PC-9 (cell line): Measurements from ENCODE around the gene DOK3. TPM values are rescaled to one million over a fixed set of nuclear protein-coding genes. Genes with fewer than 3 reads are reported as not detected.
A peak's percentile ranks its signal among the peaks of the same experiment; 100 is the strongest.

Source experiments
- BruUV-seq: library from RNA; stranded (reverse); fragments of 400-500 nt; replicated peaks from 2 replicates; lab custom pipeline; 2021; lab: Mats Ljungman, UMichigan
- CTCF ChIA-PET: fragments of 300-600 bp; sonication (Branson Sonifier 250); formaldehyde crosslinking; loops from one replicate; lab custom pipeline; 2022; ENCODE audit warnings: antibody characterized with exemption; lab: Charles Lee
- POLR2A ChIA-PET: fragments of 300-600 bp; sonication (Branson Sonifier 250); formaldehyde crosslinking; loops from one replicate; lab custom pipeline; 2022; ENCODE audit warnings: antibody characterized with exemption; ENCODE audit not compliant: unreplicated experiment; lab: Charles Lee
- DNase-seq, 2 experiments: peaks; one replicate each; pipeline versions ENCODE4 v3.0.0 to v3.0.0-alpha.2; 2015 to 2022; ENCODE audit warnings: mixed read lengths in 1 of 2
- H2AFZ ChIP-seq: fragments of 200-600 bp; sonication (generic); 2 replicates; pipeline ENCODE4 v1.8.1; 2017; ENCODE audit warnings: antibody characterized with exemption
- H3F3A ChIP-seq: fragments of 200-600 bp; sonication (generic); 2 replicates; pipeline ENCODE4 v1.8.1; 2017; ENCODE audit warnings: antibody characterized with exemption, mild to moderate bottlenecking, low read depth; ENCODE audit not compliant: insufficient read depth
- H3K27ac ChIP-seq: fragments of 200-600 bp; sonication (generic); 2 replicates; pipeline ENCODE4 v1.6.1; 2016; ENCODE audit warnings: mixed run types
- H3K27me3 ChIP-seq: fragments of 200-600 bp; sonication (generic); 2 replicates; pipeline ENCODE4 v1.6.1; 2016; ENCODE audit warnings: low read depth, mixed run types; ENCODE audit not compliant: insufficient read depth
- H3K36me3 ChIP-seq: fragments of 200-600 bp; sonication (generic); 2 replicates; pipeline ENCODE4 v1.6.1; 2016; ENCODE audit warnings: low read depth, mixed run types
- H3K4me1 ChIP-seq: fragments of 200-600 bp; sonication (generic); replicated peaks from 2 replicates; pipeline ENCODE4 v1.6.1; 2016; ENCODE audit warnings: mixed run types; ENCODE audit not compliant: insufficient read depth
- H3K4me2 ChIP-seq: fragments of 200-600 bp; sonication (generic); 2 replicates; pipeline ENCODE4 v1.6.1; 2017; ENCODE audit warnings: mixed run types
- H3K4me3 ChIP-seq: fragments of 200-600 bp; sonication (generic); 2 replicates; pipeline ENCODE4 v1.6.1; 2016; ENCODE audit warnings: mixed run types
- H3K79me2 ChIP-seq: fragments of 200-600 bp; sonication (generic); 2 replicates; pipeline ENCODE4 v1.6.1; 2017; ENCODE audit warnings: low read depth, mixed run types
- H3K9me2 ChIP-seq: fragments of 200-600 bp; sonication (generic); 2 replicates; pipeline ENCODE4 v1.8.1; 2017; ENCODE audit warnings: mild to moderate bottlenecking; ENCODE audit not compliant: insufficient read depth
- H3K9me3 ChIP-seq: fragments of 200-600 bp; sonication (generic); 2 replicates; pipeline ENCODE4 v1.8.1; 2016; ENCODE audit warnings: low read depth; ENCODE audit not compliant: insufficient read depth
- H4K20me1 ChIP-seq: fragments of 200-600 bp; sonication (generic); 2 replicates; pipeline ENCODE4 v1.8.1; 2017; ENCODE audit not compliant: insufficient read depth
- EZH2 ChIP-seq: fragments of 200-600 bp; sonication (generic); IDR thresholded peaks from 2 replicates; pipeline ENCODE4 v1.8.0; 2017; ENCODE audit warnings: antibody characterized with exemption, low read depth
- intact Hi-C: fragments of 100-400 bp; cut with micrococcal nuclease; formaldehyde crosslinking; loops from one replicate; pipeline ENCODE4 v1.10.0; 2022; ENCODE audit not compliant: unreplicated experiment
- total RNA-seq: library from RNA; stranded (reverse); gene quantifications from 2 replicates; pipeline ENCODE4 v1.2.3, GENCODE V29; 2021
- TF ChIP-seq, protein P1 (sequence below): fragments of 200-600 bp; sonication (generic); conservative IDR thresholded peaks from 2 replicates; pipeline ENCODE4 v1.6.1; 2017; ENCODE audit warnings: mixed run types, antibody characterized with exemption, mild to moderate bottlenecking, moderate library complexity

Gene DOK3
- total RNA-seq, 1 experiment from 2014 or later, result 12.2 TPM

DNA sequence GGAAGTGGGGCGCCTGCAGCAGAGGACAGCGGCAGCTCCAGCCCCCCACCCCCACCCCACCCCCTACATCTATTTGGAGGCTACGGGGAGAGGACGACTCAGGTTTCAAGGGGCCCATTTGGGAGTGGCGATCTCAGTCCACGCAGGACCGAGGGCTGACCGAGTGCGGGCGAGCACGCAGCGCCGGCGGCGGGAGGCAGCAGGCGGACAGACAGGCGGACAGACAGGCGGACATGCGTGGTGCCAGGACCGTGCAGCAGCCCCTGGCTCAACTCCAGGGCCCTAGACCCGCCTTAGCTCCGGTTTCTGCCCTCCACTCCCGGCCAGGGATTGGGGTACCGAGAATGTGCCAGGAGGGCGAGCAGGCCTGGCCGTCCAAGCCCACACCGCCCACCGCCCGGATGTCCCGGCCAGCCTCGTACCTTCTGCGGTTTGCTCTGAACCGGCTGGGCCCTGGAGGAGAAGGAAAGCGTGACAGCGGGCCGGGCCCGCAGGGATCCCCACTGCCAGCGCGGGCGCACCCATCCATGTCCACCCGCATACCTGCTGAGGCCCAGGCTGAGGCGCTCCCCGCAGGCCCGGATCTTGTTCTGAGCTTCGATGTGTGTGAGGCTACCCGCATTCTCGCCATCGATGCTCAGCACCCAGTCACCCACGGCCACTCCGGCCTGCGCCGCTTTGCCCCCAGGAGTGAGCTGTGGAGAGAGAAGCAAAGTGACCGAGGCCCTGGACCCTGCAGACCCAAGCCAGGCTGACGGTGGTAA is 17.5 kb downstream of the DOK3 start:
- no peak for DNase-seq
- Histone ChIP-seq H3K9me3 (no peaks in the 10 kb centered on the region), H3K36me3 (peaks cover 4% of the 10 kb centered on the region; the same call in 1 of the 2 replicates), H3K27me3 (no peaks in the 10 kb centered on the region), H3K27ac (0 out of 2 replicates have a peak overlapping the region, but pooled peaks have one; percentile 65), H3F3A (peaks cover 35% of the 10 kb centered on the region; the same call in 1 of the 2 replicates), H3K4me1 (peaks cover 35% of the 10 kb centered on the region), H4K20me1 (no peaks in the 10 kb centered on the region), H3K4me3 (no peak overlapping the region), H3K79me2 (peaks cover 36% of the 10 kb centered on the region), H3K4me2 (no peak overlapping the region), H3K9me2 (no peaks in the 10 kb centered on the region), H2AFZ (no peak overlapping the region)
- no TSS peak for BruUV-seq
- CTCF ChIA-PET, result no interaction called here
- no peak for TF ChIP-seq EZH2
- TF ChIP-seq, protein P1, sequence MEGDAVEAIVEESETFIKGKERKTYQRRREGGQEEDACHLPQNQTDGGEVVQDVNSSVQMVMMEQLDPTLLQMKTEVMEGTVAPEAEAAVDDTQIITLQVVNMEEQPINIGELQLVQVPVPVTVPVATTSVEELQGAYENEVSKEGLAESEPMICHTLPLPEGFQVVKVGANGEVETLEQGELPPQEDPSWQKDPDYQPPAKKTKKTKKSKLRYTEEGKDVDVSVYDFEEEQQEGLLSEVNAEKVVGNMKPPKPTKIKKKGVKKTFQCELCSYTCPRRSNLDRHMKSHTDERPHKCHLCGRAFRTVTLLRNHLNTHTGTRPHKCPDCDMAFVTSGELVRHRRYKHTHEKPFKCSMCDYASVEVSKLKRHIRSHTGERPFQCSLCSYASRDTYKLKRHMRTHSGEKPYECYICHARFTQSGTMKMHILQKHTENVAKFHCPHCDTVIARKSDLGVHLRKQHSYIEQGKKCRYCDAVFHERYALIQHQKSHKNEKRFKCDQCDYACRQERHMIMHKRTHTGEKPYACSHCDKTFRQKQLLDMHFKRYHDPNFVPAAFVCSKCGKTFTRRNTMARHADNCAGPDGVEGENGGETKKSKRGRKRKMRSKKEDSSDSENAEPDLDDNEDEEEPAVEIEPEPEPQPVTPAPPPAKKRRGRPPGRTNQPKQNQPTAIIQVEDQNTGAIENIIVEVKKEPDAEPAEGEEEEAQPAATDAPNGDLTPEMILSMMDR, result no peak
- POLR2A ChIA-PET, result interaction anchor here (0.6 kb wide), 1 partner anchor 13 kb away, joined by 3 read pairs; no protein-coding TSS in a partner anchor
- intact Hi-C loops, result no loop called here

DNA sequence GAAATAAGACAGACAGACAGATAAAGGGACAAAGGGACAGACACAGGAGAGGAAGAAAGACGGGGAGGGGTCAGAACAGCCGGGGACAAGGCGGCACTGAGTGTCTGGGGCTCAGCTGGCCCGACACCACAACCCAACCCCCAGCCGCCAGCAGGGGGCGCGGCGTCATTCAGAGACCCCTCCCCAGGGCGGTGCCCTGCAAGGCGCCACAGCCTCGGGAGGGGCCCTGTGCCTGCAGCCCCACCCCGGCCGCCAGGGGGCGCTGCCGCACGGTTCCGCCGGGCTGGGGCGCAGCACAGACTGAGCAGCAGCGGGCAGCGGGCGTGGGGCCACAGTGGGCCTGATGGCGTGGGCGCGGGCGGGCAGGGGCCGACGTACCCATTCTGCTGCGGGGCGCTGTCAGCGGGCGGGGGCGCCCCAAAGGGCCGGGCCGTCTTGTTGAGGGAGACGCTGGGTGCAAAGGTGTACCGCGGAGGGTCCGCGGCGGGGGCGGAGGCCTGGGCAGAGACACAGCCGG is 18.1 kb downstream of the DOK3 start:
- Histone ChIP-seq H3K4me1 (peaks cover 35% of the 10 kb centered on the region), H3K27me3 (no peaks in the 10 kb centered on the region), H3K4me2 (no peak overlapping the region), H4K20me1 (no peaks in the 10 kb centered on the region), H3K9me3 (no peaks in the 10 kb centered on the region), H3K4me3 (no peak overlapping the region), H3K9me2 (no peaks in the 10 kb centered on the region), H3F3A (peaks cover 37% of the 10 kb centered on the region; the same call in 1 of the 2 replicates), H2AFZ (no peak overlapping the region), H3K27ac (no peak overlapping the region), H3K79me2 (peaks cover 36% of the 10 kb centered on the region), H3K36me3 (peaks cover 4% of the 10 kb centered on the region; the same call in 1 of the 2 replicates)
- TF ChIP-seq, protein P1, result peak; percentile 45; the same call in 1 of the 2 replicates
- no peak for TF ChIP-seq EZH2
- BruUV-seq, result no TSS peak
- CTCF ChIA-PET, result no interaction called here
- intact Hi-C loops, result no loop called here
- no peak for DNase-seq
- POLR2A ChIA-PET, result no interaction called here

DNA sequence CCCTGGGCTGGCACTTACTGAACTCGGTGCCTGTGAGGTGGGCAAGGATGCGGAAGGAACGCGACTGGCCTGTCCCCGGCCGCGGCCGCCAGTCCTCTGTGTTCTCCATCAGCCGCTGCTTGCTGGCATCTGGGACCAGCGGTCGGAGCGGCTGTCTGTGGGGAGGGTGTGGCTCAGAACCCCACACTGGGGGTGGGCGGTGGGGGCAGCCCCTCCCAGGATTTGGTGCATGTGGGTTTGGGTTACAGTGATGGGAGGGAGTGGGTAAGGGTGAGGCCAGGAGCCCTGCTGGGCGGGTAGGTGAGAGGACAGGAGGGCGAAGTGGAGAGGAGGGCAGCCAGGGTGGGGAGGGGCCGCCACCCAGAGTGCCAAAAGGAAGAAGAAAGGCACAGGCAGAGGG is 18.6 kb downstream of the DOK3 start:
- no peaks in the 10 kb centered on the region for H4K20me1 ChIP-seq
- H3K79me2 ChIP-seq, result peaks cover 33% of the 10 kb centered on the region
- peaks cover 37% of the 10 kb centered on the region; the same call in 1 of the 2 replicates for H3F3A ChIP-seq
- no peak overlapping the region for H3K27ac ChIP-seq
- H3K27me3 ChIP-seq, result no peaks in the 10 kb centered on the region
- peaks cover 32% of the 10 kb centered on the region for H3K4me1 ChIP-seq
- H3K36me3 ChIP-seq, result peaks cover 4% of the 10 kb centered on the region; the same call in 1 of the 2 replicates
- CTCF ChIA-PET, result no interaction called here
- intact Hi-C loops, result no loop called here
- no TSS peak for BruUV-seq
- no peak overlapping the region for H2AFZ ChIP-seq
- no peaks in the 10 kb centered on the region for H3K9me2 ChIP-seq
- H3K4me2 ChIP-seq, result no peak overlapping the region
- H3K9me3 ChIP-seq, result no peaks in the 10 kb centered on the region
- POLR2A ChIA-PET, result no interaction called here
- no peak for DNase-seq
- no peak overlapping the region for H3K4me3 ChIP-seq
- TF ChIP-seq EZH2, result no peak
- TF ChIP-seq, protein P1, result no peak
